HG03108 (cell line): ENCODE measurements around the gene SLC6A13.
"Not testable (repeated sequence)": the region's sequence is repeated elsewhere in the genome, so short reads cannot be mapped to it uniquely, and the experiment has no call there.

Source experiments
- ATAC-seq: cut with Tn5 transposase; IDR thresholded peaks from one replicate; pipeline ENCODE4 v1.9.1; 2021; ENCODE audit warnings: moderate library complexity; ENCODE audit not compliant: unreplicated experiment

SLC6A13 gene

DNA sequence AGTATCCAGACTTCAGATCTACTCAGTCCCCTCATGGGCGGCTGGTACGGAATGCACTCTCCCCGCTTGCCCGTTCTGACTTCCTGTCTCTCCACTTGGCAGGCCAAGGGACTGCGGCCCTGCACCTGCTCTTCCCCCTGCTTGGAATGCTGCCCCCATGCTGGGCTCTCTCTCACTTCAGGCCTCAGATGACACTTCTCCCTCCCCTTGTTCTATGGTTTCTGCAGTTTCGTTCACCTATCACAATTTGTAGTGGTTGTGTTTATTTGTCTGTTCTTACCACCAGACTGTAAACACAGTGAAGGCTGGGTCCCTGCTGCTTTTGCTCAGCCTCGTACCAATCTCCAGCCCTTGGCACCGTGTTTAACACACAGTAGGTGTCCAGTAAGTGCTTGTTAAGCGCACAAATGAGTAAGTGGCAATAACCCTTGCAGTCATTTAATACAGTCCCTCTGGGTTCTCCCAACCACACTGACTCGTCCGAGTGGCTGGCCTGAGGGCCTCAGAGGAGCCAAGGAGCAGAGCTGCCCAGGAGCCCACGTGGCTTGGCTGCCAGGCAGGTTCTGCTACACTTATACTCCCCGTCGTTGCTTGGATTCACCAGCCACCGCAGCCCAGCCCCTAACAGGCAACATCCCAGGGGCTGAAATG lies 60.4 kb downstream of the SLC6A13 start:
- ATAC-seq: no peak

DNA sequence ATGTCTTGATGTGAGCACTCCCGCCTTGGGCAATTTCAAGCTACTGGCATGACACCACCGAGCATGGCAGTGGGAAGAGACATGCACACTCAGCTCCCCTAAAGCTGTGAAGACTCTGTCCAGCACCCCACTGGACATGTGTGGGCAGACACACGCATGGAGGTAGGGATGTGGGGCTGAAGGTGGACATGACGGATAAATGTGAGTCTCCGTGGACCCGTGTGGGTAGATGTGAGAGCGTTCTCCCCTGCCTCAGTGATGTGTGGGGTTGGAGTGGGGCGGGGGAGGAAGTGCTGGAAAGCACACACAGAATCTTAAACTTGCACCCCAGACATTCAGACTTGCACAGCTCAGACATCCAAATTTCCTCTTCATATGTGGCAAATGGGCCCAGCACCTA lies 61.3 kb downstream of the SLC6A13 start:
- ATAC-seq: no peak

DNA sequence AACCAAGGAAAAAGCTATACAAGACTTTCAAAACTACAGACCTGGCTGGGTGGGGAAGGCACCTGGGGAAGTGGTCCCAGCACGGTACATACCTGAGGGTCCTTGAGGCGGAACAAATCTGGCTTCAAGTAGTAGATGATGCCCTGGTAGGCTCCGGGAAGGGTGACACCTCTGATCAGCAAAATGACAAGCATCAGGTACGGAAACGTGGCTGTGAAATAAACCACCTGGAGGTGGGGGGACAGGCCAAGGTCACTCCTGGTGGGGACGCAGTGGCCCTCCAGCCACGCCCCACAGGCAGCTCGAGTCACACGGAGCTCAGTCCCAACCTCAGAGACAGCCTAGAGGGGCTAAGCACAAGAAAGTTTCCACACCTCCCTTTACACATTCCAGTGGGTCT lies 63.9 kb downstream of the SLC6A13 start:
- no peak for ATAC-seq

DNA sequence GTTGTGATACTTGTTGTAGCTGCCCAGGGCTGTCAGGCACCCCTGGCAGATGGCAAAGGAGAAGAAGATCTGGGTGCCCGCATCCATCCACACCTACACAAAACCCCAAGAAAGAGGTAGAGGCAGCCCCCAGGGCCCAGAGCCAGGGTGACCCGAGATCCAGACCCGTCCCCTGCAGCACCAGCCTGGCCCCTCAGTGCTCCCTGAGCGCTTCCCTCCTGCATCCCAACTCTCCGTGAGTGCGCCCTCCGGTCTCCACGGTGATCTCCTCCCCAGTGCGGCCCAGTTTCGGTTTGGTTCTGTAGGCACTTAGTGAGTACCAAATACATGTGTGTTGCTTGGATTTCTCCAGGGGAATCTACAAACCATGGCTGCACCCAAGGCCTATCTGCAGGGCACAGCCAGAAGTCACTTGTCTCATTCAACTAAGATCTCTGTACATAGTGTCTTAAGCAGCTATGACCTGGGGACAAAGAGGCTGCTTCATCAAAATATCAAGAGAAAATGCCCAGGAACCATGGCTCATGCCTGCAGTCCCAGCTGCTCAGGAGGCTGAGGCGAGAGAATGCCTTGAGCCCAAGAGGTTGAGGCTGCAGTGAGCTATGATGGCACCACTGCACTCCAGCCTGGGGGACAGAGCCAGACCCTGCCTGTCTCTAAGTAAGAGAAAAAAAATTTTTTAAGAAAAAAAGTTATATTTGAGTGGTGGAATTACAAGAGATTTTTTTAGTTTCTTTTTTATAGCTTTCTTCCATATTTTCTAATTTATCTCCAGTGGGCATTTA lies 64.5 kb downstream of the SLC6A13 start:
- no peak for ATAC-seq

DNA sequence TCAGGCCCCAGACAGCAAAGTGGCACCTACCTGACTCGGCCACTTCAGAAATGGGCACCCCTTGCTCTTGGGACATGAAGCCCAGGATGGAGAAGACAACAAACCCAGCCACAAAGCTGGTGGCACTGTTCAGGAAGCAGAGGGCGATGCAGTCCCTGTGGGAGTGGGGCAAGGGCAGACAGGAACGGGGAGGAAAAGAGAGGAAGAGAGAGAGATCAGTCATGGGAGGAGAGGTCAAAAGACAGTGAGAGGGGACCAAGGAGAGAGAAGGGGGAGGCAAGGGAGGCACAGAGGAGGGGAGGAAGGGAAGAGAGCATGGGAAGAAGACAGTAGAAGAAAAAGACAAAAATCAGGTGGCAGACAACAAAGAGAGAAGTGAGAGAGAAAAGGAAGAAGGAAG lies 65.3 kb downstream of the SLC6A13 start:
- ATAC-seq: no peak

DNA sequence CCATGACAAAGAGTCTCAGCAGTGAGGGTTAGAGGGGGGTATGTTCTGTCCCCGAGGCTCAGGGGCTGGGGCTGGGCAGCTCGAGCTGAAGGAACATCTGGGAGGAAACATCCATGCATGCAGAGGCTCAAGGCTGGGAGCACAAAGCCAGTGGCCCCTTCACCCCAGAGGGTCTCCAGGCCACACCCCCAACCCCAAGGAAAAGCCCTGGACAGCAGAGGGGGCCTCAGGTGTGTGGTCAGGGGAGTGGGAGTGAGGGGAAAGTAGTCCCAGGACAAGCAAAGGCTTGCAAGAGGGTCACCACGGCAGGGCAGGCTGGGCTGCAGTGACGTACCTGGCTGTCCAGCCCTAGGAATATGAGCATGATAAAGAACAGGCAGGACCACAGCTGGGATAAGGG lies 66.2 kb downstream of the SLC6A13 start:
- ATAC-seq: no peak

DNA sequence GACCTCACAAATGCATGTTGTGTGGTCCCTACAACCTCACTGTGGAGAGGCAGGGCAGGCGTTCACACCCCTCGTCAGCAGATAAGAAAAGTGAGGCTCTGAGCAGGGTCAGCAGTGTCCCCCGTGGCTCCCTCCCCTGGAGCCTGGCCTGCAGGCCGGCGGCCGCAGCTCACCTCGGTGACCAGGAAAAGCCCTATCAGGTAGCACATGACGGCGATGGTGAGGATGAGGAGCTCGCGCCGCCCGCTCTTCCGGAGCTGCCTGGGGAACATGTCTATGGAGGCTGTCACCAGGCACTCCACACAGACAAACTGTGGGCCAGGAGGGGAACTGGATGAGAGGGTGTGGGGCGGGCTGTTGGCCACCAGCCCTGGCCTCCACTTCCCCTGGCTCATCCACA lies 66.7 kb downstream of the SLC6A13 start:
- no peak for ATAC-seq

DNA sequence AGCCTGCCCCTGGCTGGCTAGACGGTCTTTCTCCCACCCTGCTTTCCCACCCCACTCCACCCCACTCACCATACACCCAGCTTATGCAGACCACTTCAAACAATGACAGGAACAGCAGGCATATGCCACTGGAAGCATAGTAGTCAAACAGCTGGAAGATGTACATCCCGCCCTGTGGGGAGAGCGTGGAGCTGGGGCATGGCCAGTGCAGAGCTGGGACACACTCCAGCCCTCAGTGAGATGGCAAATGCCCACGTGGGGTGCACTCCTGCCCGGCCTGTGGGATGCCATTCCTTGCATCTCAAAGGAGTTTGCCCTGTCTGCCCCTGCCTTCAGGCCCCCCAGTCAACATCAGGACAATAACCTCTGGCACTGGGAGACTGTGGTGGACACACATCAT lies 67.5 kb downstream of the SLC6A13 start:
- no peak for ATAC-seq

DNA sequence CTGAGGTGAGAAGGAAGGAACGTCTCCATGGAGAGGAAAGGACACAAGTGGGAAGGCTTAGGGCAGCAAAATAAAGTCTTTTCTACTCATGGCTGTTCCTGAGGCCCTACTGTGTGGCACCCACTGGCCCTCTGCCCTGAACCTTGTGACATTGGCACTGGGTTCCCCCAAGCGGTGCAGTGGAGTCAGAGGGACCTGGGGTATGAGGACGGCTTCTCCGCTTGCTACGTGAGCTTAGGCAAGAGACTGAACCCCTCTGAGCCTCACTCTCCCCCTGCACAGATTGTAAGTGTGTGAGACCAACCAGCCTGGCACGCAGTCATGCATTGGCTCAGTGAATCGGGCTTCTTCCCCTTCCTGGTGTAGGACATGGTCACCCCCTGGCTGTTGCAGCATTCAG lies 68.4 kb downstream of the SLC6A13 start:
- ATAC-seq: no peak

DNA sequence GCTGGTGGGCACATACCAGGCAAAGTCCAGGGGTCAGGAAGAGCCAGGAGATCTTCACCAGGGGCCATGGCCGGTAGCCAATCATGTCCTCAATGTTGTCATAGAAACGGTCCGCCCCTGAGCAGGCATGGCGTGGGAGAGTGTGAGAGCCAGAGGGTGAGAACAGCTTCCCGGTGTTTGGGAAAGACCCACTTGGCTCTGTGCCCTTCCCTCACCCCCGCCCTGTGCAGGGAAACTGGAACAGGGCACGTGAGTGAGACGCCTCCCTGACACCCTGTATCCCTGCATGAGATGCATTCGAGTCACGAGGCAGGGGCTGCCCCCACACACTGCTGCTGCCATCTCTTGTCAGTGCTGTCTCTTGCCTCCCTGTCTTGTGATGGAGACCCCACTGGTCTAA lies 69.4 kb downstream of the SLC6A13 start:
- ATAC-seq: no peak

DNA sequence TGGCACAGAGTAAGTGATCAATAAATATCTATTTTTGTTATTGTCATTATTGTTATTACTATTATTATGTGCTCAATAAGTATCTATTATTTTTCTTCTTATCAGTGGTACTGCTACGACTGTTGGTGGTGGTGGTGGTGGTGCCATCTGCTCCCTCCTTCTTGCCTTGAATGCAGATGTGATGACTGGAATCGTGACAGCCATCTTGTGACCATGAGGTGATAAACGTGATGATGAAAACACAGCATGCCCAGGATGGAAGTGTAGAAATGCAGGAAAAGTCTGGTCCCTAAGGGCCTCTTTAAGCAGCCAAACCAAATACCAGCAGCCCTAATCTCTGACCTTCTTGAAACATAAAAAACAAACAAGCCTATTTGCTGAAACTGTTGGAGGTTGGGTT lies 71.1 kb downstream of the SLC6A13 start:
- no peak for ATAC-seq

DNA sequence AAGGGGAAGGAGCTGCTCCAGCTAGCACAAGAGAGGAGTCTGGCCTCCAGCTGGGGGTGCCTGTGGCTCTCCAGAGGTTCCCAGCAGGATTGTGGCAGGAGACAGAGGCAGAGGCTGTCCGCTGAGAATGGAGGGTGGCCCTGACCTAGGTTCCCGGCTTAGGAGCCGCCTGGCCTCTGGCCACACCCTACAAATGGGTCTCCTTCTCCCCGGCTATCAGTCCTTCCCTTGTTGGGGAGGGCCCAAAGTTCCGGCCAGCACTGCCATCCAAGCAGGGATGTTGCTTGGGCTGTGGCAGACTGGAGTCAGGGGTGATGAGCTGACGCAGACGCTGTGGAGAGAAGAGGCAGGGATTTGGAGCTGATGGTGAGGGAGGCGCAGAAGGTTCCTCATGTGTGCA lies 71.8 kb downstream of the SLC6A13 start:
- no peak for ATAC-seq

DNA sequence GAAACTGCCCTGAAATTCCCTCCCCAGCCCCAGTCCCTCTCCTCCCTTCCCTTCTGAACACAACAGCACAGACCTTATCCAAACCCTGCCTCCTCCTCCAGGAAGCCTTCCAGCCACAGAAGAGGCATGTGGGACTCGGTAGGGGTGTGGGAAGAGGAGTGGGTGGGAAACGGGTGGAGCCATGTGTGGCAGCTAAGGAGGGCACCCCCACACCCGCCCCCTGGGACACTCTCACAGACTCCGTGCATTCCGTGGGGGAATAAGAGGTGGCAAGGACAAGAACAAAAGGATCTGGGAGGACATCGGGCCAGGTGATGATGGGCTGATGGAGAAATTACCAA lies 73.0 kb downstream of the SLC6A13 start:
- no peak for ATAC-seq

DNA sequence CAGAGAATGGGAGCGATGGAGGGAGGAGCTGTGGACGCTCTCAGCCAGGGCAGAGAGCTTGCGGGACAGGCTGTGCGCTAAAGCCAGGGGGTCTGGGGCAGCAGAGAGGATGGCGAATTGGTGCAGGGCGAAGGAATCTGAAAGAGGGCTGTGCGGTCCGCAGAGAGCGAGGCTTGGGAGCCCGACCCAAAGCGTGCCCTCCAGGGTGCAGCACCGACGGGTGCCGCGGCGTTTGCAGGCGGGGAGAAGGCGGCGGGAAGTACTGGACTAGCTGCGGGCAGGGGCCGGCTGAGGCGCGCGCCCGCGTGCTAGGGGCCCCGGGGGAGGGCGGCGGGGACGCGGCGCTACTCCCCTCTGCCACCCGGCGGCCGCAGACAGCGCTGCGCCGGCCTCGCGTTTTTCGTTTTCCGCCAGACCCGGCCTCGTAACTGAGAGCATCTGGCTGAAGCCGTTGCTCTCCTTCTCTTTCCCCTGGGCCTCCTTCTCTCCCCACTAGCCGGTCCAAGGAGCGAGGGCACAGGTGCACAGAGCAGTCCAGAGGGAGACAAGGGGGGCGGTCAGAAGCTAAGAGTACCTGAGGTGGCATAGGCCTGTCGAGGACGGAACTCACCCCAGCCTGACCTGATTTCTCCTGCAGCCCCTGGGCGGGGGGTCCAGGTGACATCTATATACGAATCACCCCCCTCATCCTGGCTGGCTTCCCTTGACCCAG lies 73.6 kb downstream of the SLC6A13 start:
- ATAC-seq: no peak

DNA sequence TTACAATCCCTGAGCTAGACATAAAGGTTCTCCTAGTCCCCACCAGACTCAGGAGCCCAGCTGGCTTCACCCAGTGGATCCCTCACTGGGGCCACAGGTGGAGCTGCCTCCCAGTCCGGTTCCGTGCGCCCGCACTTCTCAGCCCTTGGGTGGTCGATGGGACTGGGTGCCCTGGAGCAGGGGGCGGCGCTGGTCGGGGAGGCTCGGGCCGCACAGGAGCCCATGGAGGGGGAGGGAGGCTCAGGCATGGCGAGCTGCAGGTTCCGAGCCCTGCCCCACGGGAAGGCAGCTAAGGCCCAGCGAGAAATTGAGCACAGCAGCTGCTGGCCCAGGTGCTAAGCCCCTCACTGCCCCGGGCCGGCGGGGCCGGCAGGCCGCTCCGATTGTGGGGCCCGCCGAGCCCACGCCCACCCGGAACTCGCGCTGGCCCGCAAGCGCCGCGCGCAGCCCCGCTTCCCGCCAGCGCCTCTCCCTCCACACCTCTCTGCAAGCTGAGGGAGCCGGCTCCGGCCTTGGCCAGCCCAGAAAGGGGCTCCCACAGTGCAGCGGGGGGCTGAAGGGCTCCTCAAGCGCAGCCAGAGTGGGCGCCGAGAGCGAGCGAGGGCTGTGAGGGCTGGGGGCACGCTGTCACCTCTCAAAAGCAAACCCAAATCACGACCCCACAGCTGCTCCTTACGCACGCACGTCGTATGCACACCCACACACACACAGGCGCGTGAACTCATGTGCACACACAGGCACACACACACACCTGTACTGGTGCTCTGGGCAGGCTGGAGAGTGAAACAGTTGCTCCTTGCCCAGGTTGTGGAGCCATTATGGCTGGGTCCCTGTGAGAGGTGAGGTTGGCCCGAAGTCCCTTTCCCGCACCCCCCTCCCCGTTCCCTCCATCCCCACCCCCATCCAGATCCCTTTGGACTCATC lies 74.4 kb downstream of the SLC6A13 start:
- ATAC-seq: not testable (repeated sequence)

DNA sequence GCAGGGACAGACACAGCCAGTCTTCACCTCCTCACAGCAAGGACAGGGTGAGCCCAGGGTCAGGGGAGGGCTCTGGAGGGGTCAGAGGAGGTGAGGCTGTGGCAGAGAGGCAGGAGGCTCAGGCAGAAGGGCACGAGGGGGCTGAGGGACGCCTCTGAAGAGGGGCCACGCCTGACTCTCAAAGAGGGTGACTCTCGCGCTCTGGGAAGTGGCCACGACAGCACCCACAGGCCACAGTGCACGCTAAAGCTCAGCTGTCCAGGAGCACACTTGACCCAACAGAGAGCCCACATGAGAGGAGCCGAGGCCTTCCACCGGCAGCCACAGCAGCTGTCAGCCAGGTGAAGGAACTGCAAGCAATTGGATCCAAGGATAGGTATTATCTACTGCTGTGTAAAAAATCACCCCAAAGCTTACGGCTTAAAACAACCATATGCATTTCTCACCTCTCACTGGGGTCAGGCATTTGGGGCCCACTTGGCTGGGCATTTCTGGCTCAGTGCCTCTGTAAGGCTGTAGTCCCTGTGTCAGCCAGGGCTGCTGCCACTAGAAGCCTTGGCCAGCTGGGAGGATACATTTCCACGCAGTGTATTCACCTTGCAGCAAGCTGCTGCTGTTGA lies 76.5 kb downstream of the SLC6A13 start:
- no peak for ATAC-seq

DNA sequence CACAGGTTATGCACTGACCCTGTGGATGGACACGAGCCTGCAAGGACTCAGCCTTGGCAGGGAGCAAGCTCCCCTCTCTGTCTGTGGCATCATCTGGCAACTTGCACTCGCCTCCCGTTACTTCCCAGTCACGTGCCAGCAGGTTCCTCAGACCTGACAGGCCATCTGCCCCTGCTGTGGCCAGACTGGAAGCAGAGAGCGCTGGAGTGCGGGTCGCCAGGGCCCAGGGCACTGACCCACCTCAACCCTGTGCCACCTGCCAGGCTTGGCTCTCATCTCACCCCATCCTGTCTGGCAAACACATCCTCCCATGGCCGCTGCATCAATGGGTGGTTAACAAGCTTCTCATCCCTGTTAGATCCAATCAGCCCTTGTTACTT lies 77.1 kb downstream of the SLC6A13 start:
- no peak for ATAC-seq

DNA sequence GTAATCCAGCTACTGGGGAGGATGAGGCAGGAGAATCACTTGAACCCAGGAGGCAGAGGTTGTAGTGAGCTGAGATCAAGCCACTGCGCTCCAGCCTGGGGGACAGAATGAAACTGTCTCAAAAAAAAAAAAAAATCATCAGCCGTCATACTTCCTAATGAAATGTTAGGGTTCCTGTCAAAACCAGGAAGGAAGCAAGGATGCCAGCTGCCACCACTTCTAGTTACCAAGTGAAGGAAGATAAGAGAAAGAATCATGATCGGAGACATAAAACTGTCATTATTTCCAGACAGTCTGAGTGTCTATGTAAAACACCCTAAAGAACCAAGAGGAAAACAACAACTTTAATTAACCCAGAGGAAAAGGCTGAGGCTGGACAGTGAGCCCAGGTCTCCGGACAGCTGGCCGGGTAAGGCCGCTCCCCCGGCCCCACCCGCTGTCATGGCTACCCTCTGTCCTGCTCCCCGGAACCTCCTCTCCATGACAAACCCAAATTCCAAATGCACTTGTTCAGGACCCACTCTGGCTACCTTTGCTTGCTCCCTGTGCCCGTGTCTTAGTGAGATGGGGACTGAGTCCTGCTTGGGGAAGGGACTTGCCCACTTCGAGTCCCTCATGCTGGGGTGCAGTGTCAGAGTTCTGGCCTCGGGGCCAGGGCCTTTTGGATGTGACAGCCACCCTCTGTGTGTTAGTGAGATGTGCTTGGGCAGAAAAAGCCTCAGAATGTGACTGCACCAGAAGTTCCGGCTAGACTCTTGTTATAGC lies 77.6 kb downstream of the SLC6A13 start:
- ATAC-seq: no peak

DNA sequence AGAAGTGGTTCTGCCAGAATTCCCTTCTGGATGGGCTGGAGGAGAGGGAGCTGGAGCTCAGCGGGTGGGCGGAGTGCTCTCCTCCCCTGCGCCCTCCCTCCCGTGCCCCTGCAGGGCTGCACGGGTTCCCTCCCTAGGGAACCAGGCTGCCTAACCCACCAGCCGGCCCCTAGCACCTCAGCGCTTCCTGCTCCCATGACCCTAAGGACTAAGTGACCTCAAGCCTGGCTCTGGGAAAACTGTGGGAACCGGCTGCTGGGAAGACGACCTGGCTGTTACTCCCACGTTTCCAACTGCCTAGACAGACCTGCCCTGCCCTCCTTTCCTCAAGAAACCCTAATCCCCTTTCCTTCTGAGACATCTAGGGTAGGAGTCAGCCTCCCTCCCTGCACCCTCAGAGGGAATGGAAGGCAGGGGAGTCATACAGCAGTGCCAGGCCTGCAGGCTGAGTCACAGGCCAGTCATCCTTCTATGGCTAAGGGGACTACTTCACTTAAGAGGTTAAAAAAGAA lies 80.2 kb downstream of the SLC6A13 start:
- ATAC-seq: no peak

DNA sequence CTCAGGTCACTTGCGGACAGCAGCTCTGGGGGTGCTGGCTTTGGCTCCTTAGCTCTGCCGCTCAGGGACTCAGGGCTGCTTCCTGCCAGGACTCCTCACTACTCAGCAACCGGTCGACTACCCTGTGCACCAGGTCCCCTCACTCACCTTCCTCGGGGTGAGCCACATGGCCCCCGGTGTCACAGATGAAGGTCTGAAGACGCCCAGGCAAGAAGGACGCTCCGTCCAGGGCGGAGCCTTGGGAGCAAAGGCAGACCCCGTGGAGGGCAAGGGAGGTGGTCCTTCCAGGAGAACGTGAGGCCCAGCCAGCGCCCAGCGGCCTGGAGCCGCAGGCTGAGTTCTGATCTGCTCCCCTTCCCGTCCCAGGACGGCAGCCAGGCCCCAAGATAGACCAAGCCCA lies 80.7 kb downstream of the SLC6A13 start:
- no peak for ATAC-seq
